Activated naive CD8-positive, alpha-beta T cell treated with anti-CD3 and anti-CD28 coated beads for 36 hours (primary cell): ENCODE data around the gene CLCN7. TPM values are rescaled to one million over a fixed set of nuclear protein-coding genes. Genes with fewer than 3 reads are reported as not detected.

Source experiments
- DNase-seq: peaks from one replicate; pipeline ENCODE4 v3.0.0; 2021
- H3K27ac Mint-ChIP-seq: one replicate; pipeline ENCODE4 v1.8.0; 2022; ENCODE audit warnings: mild to moderate bottlenecking, moderate library complexity, mixed read lengths
- H3K27me3 Mint-ChIP-seq: one replicate; pipeline ENCODE4 v1.8.0; 2022; ENCODE audit warnings: mild to moderate bottlenecking, mixed read lengths
- H3K36me3 Mint-ChIP-seq: one replicate; pipeline ENCODE4 v1.8.0; 2021; ENCODE audit warnings: mild to moderate bottlenecking, mixed read lengths
- H3K4me1 Mint-ChIP-seq: one replicate; pipeline ENCODE4 v1.8.0; 2021; ENCODE audit warnings: mixed read lengths
- H3K4me3 Mint-ChIP-seq: one replicate; pipeline ENCODE4 v1.8.0; 2022; ENCODE audit warnings: mild to moderate bottlenecking, moderate library complexity, mixed read lengths
- H3K9me3 Mint-ChIP-seq: one replicate; pipeline ENCODE4 v1.8.0; 2022; ENCODE audit warnings: mixed read lengths
- total RNA-seq, 2 experiments: library from RNA; stranded (reverse); gene quantifications; one replicate each; pipeline ENCODE4 v1.2.3, GENCODE V29; 2021

Gene CLCN7
- total RNA-seq, 2 experiments from 2014 or later = 45.0 to 48.8 TPM

GRCh38 chr16:1464894-1465566 lies 9.8 kb downstream of the CLCN7 start:
- Mint-ChIP-seq H3K27ac (no peak overlapping the region), H3K27me3 (no peaks in the 10 kb centered on the region), H3K4me1 (peaks cover 2% of the 10 kb centered on the region), H3K9me3 (no peaks in the 10 kb centered on the region), H3K36me3 (no peaks in the 10 kb centered on the region), H3K4me3 (no peak overlapping the region)
- no peak for DNase-seq

DNA sequence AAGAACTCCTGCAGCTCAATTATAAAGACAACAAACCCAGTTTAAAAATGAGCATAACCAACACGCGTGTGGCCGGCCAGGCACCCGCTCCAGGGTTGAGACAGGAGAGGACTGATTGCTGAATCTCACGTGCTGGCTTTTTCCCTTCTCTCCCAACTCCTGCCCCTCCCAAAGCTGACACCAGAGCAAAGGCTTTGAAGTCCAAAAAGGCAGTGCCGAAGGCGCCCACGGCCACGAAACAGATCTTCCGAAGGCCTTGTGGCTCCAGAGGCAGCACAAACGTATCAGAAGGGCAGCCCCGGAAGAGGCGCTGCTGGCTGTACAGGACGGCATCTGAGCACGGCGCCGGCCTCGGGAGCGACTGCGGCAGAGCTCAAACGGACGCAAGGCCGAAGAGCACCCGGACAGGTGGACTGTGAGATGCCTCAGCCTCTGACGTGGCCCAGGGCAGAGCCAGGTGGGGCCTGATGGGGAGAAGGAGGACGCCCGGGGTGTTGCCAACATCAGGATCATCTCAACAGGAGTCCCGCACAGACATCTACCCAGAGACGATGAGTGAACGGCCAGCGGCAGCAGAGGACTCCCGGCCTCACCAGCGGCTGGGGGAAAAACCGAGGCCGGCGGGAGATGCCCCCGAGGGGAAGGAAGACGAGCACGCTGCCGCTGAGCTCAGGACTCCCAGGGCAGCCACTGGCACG lies 10.5 kb downstream of the CLCN7 start:
- H3K36me3 Mint-ChIP-seq = no peaks in the 10 kb centered on the region
- no peak overlapping the region for H3K4me3 Mint-ChIP-seq
- H3K27ac Mint-ChIP-seq = no peak overlapping the region
- H3K27me3 Mint-ChIP-seq = no peaks in the 10 kb centered on the region
- H3K4me1 Mint-ChIP-seq = no peaks in the 10 kb centered on the region
- DNase-seq = no peak
- H3K9me3 Mint-ChIP-seq = no peaks in the 10 kb centered on the region

DNA sequence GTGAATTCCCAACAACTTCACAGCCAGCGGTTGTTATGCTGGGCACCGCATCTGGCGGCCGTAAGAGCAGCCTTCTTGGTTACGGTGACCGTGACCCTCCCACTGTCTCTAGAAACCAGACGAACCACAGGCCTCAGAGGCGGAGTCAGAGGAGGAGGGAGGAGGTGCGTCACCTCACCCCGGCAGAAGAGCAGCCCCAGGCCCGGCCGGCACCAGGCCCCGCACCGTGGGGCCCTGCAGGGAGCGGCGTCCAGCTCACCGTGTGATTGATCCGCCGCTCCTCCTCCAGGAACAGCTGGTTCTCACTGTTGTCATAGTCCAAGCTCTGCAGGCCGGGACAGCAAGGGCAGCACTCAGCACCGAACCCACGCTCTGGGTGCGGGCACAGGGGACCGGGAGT lies 13.7 kb downstream of the CLCN7 start:
- Mint-ChIP-seq H3K36me3 (no peaks in the 10 kb centered on the region), H3K4me1 (peaks cover 4% of the 10 kb centered on the region), H3K27ac (no peak overlapping the region), H3K27me3 (no peaks in the 10 kb centered on the region), H3K9me3 (no peaks in the 10 kb centered on the region), H3K4me3 (no peak overlapping the region)
- no peak for DNase-seq

DNA sequence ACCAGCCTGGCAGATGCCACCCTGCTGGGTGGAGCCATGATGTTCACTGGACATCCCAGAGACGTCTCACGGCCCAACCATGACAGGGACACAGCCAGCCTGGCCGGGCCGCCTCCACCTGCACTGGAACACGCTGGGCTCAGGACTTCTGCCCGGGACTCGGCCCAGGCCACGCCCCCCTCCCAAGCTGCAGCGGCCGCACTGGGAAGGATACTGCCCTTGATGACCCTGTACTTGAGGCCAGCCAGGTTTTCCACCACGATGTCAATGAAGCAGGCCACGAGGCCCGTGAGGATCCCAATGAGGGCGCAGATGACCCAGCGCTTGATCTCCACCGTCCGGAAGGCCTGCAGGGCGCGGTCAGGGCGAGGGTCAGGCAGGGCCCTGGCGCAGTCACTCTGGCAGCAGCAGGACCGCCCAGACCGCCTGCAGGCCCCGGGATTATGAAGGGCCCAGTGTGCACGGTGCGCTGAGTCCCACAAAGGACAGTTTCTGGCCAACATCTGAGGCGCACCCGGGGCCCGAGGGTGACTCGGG lies 14.2 kb downstream of the CLCN7 start:
- Mint-ChIP-seq H3K4me3 (no peak overlapping the region), H3K36me3 (no peaks in the 10 kb centered on the region), H3K27ac (no peak overlapping the region), H3K27me3 (no peaks in the 10 kb centered on the region), H3K4me1 (peaks cover 4% of the 10 kb centered on the region), H3K9me3 (no peaks in the 10 kb centered on the region)
- DNase-seq = no peak

DNA sequence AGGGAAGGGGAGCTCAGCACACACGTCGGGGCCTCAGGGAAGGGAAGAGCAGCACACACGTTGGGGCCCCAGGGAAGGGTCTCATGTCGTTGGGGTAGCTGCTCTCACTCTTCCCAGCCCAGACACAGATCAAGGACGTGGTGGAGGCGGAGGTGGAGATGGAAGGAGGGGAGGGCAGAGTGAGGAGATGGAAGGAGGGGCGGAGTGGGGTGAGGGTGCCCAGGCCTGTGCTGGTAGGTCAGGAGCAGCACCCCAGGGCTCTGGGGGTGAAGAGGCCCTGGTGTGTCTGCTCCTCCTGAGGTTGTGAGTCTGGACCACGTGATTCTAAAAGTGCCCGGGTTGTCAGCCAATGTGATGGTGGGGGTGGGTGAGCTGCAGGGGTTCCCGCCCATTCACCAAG lies 14.9 kb downstream of the CLCN7 start:
- DNase-seq = no peak
- Mint-ChIP-seq H3K4me1 (peaks cover 4% of the 10 kb centered on the region), H3K27ac (no peak overlapping the region), H3K4me3 (no peak overlapping the region), H3K27me3 (no peaks in the 10 kb centered on the region), H3K9me3 (no peaks in the 10 kb centered on the region), H3K36me3 (no peaks in the 10 kb centered on the region)

DNA sequence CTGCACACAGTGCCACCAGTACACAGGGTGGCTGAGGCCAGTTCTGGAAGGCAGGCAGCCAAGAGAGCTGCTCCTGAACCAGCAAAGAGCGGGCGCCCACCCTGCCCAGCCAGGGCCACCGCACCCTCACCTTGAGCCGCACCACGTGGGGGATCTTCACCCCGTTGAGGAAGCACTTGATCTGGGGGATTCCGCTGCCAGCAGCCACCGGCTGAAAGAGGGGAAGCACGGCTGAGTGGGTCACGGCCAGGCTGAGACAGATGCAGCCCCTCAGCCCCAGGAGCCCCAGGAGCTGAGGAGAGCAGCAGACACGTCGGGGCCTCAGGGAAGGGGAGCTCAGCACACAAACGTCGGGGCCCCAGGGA lies 15.9 kb downstream of the CLCN7 start:
- DNase-seq = no peak
- Mint-ChIP-seq H3K27ac (peak overlapping the region; percentile 70), H3K27me3 (no peaks in the 10 kb centered on the region), H3K4me3 (no peak overlapping the region), H3K4me1 (peaks cover 4% of the 10 kb centered on the region), H3K9me3 (no peaks in the 10 kb centered on the region), H3K36me3 (no peaks in the 10 kb centered on the region)

DNA sequence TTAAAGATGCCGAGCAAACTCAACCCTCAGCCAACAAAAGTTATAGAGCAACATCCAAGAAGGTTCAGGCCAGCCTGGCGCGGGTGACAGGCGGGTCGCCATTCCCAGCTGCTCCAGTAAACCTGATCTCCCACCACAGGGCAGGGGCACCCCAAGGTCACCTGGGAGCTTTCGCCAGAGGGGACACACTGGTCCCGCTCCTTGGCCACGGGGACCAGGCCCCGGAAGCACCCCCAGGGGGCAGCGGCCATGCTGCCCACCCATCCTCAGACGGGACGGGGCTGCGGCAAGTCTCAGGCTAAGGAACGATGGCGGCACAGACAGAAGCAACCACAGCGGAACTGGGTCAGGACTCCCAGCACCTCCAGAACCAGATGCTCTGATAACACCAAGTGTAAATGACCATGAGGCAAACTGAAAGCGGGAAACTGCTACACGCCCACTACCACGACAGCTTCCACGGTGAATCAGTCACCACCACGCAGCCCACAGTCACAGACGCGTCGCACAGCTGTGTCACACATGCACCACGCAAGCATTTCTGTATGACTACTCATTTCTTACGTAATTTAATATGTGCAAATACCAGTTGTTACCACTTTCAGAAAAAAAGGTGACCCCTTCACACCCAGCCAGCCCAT lies 16.4 kb downstream of the CLCN7 start:
- peak overlapping the region; percentile 70 for H3K27ac Mint-ChIP-seq
- peak; percentile 36 for DNase-seq

GRCh38 chr16:1457489-1458245 lies 17.2 kb downstream of the CLCN7 start:
- peaks cover 4% of the 10 kb centered on the region for H3K4me1 Mint-ChIP-seq
- no peaks in the 10 kb centered on the region for H3K27me3 Mint-ChIP-seq
- no peaks in the 10 kb centered on the region for H3K9me3 Mint-ChIP-seq
- no peak for DNase-seq
- H3K36me3 Mint-ChIP-seq = no peaks in the 10 kb centered on the region
- no peak overlapping the region for H3K4me3 Mint-ChIP-seq
- no peak overlapping the region for H3K27ac Mint-ChIP-seq

More for the DNA sequence above, 16.4 kb downstream of the CLCN7 start:
- no peak overlapping the region for H3K4me3 Mint-ChIP-seq
- peaks cover 4% of the 10 kb centered on the region for H3K4me1 Mint-ChIP-seq
- no peaks in the 10 kb centered on the region for H3K27me3 Mint-ChIP-seq
- H3K36me3 Mint-ChIP-seq = no peaks in the 10 kb centered on the region
- no peaks in the 10 kb centered on the region for H3K9me3 Mint-ChIP-seq

DNA sequence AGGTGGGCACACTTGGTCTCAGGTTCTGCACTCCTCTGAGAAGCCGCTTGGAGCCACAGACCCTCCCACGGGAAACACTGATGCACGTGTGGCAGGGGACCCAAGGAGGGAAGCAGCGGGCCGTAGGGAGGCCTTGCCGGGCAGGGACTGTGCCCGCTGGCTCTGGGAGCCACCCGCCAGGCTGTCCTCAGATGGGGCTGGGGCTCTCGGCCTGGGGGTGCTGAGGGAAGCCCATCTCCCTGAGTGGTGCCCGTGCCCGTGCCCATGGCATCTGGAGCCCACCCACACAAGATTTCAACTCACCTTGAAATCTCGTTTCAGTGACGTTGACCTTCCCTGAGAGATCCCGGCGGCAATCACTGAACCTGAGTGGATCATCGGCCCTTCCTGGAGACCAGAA lies 17.9 kb downstream of the CLCN7 start:
- H3K9me3 Mint-ChIP-seq = no peaks in the 10 kb centered on the region
- no peak overlapping the region for H3K4me3 Mint-ChIP-seq
- H3K4me1 Mint-ChIP-seq = peaks cover 4% of the 10 kb centered on the region
- no peaks in the 10 kb centered on the region for H3K36me3 Mint-ChIP-seq
- DNase-seq = no peak
- no peak overlapping the region for H3K27ac Mint-ChIP-seq
- no peaks in the 10 kb centered on the region for H3K27me3 Mint-ChIP-seq

DNA sequence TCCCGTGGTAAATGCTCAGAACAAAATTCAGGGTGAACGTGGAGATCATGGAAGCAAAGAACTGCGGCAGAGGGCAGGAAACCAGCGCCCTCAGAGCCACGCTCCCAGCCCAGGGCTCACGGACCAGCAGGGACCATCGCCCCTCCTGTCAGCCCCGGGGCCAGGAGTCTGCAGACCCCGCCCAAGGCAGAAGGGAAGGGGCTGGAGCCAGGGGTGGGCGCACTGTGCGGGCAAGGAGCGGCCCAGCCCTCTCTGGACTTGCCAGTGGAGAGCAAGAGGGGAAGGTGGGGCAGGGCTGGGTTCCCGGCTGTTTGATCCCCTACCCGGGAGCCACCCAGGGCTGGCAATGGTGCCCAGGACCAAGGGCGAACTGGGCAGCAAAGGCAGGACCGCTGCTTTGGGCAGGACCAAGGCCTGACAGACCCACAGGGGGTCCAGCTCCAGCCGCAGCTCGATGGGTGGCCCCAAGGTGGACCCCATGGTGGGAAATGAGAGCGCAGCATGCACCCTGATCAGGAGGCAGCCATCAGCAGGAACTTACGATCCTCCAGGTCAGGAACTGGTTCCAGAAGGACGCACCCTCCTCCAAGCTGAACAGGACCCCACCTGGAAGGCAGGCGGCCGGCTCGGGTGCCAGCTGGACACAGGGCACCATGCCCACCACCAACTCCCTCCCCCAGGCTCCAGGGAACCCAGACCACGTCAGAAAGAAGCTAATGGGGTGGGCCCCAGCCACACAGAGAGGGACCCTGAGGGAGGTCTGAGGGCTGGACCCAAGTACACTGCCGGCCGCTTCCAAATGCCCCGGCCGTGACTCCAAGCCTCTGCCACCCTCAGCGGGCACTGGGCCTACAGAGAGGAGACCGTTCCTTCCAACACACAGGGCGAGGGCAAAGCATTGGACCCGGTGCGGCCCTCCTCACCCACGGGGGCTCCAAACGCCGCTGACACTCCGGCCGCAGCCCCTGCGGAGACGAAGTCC lies 19.3 kb downstream of the CLCN7 start:
- Mint-ChIP-seq H3K9me3 (no peaks in the 10 kb centered on the region), H3K4me1 (peaks cover 4% of the 10 kb centered on the region), H3K4me3 (no peak overlapping the region), H3K27ac (no peak overlapping the region), H3K36me3 (peaks cover 1% of the 10 kb centered on the region), H3K27me3 (no peaks in the 10 kb centered on the region)
- no peak for DNase-seq

GRCh38 chr16:1454561-1454960 lies 20.3 kb downstream of the CLCN7 start:
- Mint-ChIP-seq H3K36me3 (peaks cover 1% of the 10 kb centered on the region), H3K9me3 (no peaks in the 10 kb centered on the region), H3K27ac (no peak overlapping the region), H3K4me1 (peaks cover 4% of the 10 kb centered on the region), H3K4me3 (no peak overlapping the region), H3K27me3 (no peaks in the 10 kb centered on the region)
- no peak for DNase-seq

- DNase-seq = no peak
- Mint-ChIP-seq H3K27me3 (no peaks in the 10 kb centered on the region), H3K36me3 (peaks cover 1% of the 10 kb centered on the region), H3K27ac (peak overlapping the region; percentile 20), H3K4me1 (no peaks in the 10 kb centered on the region), H3K9me3 (no peaks in the 10 kb centered on the region), H3K4me3 (no peak overlapping the region)
These were observed 21.5 kb downstream of the CLCN7 start for GRCh38 chr16:1453316-1453715.

DNA sequence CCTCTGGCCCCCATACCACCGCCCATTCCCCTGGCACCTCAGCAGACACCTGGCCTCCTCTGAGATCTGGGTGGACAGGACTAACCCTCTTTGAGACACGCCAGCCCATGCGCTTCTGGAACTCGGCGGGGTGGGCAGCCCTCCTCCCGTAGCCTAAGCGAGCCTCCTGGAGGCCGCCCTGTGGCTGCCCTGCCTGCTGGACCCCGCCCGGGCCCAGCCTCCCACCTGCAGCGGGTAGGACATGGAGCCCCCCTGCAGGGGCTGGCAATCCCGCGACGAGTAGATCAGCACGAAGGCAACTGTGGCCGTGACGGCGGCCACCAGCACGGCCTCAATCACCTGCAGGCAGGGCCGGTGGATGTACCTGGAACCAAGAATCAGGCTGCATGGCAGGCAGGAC lies 22.3 kb downstream of the CLCN7 start:
- no peak overlapping the region for H3K4me3 Mint-ChIP-seq
- H3K36me3 Mint-ChIP-seq = peaks cover 2% of the 10 kb centered on the region
- H3K27me3 Mint-ChIP-seq = no peaks in the 10 kb centered on the region
- no peaks in the 10 kb centered on the region for H3K4me1 Mint-ChIP-seq
- H3K27ac Mint-ChIP-seq = no peak overlapping the region
- no peak for DNase-seq
- H3K9me3 Mint-ChIP-seq = no peaks in the 10 kb centered on the region

- no peaks in the 10 kb centered on the region for H3K9me3 Mint-ChIP-seq
- no peak overlapping the region for H3K4me3 Mint-ChIP-seq
- no peak for DNase-seq
- no peaks in the 10 kb centered on the region for H3K27me3 Mint-ChIP-seq
- H3K27ac Mint-ChIP-seq = no peak overlapping the region
- peaks cover 2% of the 10 kb centered on the region for H3K36me3 Mint-ChIP-seq
- H3K4me1 Mint-ChIP-seq = no peaks in the 10 kb centered on the region
These were observed 23.0 kb downstream of the CLCN7 start for GRCh38 chr16:1451702-1452392.
